ENCODE data around the gene ERFE.

DNA sequence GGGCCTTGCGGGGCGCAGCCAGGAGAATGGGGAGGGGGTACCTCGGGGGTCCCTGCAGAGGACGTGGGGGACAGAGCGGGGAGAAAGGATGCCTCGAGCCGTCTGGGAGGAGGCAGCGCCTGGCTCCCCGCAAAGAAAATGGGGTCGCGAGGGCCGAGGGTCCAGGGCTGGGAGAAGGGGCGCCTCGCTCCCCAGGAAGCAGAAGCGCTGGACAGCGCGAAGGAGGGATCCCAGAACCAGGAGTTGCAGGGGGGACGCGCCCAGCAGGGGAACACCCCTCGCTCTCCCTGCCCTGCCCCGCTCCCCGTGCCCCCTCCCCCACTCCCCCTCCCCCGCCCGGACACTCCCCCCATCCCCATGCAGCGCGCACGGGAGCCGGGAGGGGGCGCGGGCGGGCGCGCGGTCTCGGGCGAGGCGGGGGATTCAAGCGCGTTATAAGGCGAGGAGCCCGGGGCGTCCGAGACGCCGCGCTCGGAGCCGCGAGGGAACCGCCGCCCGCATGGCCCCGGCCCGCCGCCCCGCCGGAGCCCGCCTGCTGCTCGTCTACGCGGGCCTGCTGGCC, at the start of gene ERFE:
- TF ChIP-seq POLR2A (IDR thresholded peaks at IDR 0.05), result no peak
- TF ChIP-seq, protein P1, sequence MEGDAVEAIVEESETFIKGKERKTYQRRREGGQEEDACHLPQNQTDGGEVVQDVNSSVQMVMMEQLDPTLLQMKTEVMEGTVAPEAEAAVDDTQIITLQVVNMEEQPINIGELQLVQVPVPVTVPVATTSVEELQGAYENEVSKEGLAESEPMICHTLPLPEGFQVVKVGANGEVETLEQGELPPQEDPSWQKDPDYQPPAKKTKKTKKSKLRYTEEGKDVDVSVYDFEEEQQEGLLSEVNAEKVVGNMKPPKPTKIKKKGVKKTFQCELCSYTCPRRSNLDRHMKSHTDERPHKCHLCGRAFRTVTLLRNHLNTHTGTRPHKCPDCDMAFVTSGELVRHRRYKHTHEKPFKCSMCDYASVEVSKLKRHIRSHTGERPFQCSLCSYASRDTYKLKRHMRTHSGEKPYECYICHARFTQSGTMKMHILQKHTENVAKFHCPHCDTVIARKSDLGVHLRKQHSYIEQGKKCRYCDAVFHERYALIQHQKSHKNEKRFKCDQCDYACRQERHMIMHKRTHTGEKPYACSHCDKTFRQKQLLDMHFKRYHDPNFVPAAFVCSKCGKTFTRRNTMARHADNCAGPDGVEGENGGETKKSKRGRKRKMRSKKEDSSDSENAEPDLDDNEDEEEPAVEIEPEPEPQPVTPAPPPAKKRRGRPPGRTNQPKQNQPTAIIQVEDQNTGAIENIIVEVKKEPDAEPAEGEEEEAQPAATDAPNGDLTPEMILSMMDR (IDR thresholded peaks at IDR 0.05), result peak in 2 of 6 experiments; percentile 12 to 43

All from esophagus squamous epithelium (tissue), 4 donors.